ENCODE measurements around the gene KRT71.

- TF ChIP-seq CTCF (IDR thresholded peaks at IDR 0.05; ENCODE audit: low read depth, low read length) (no peak), POLR2A (IDR thresholded peaks at IDR 0.05; ENCODE audit: extremely low read depth, insufficient read length) (no peak), MAX (IDR thresholded peaks at IDR 0.05; ENCODE audit: low read depth, low read length) (no peak)
These were observed 47.1 kb upstream of the KRT71 start for GRCh38 chr12:52600071-52600470.
